Measurements from ENCODE around the gene ZBTB2.

The ZBTB2 gene

GRCh38 chr6:151402228-151402627, 10.9 kb upstream of the ZBTB2 start:
- no peak for DNase-seq (ENCODE audit: low read depth)
- TF ChIP-seq CTCF (conservative IDR thresholded peaks at IDR 0.05; ENCODE audit: low read depth, low read length): no peak

DNA sequence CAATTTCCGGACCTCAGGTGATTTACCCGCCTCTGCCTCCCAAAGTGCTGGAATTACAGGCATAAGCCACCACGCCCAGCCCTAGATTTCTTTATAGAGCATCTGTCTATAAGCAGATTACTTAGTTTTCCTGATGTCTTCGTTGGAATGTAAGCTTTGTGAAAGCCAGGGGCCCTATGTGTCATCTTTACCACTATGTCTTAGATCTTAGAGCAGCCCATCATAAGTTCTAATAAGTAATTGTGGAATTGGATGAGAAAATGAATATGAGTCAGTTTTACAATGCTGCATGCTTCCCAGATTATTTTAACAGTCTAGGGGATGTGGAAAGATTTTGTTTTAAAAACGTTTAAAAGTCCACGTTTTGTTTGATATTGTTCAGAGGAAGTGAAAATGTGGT, 9.1 kb upstream of the ZBTB2 start:
- H3K4me3 ChIP-seq (ENCODE audit: low read length): no peak overlapping the region
- DNase-seq (ENCODE audit: low read depth): no peak
- no peak for TF ChIP-seq CTCF (conservative IDR thresholded peaks at IDR 0.05; ENCODE audit: low read depth, low read length)

More at GRCh38 chr6:151402228-151402627, 10.9 kb upstream of the ZBTB2 start:
- H3K4me3 ChIP-seq (ENCODE audit: low read length): no peak overlapping the region

- H3K4me3 ChIP-seq (ENCODE audit: low read length): no peak overlapping the region
- no peak for DNase-seq (ENCODE audit: low read depth)
- no peak for TF ChIP-seq CTCF (conservative IDR thresholded peaks at IDR 0.05; ENCODE audit: low read depth, low read length)
Measured at GRCh38 chr6:151399679-151400078, 8.3 kb upstream of the ZBTB2 start.

DNA sequence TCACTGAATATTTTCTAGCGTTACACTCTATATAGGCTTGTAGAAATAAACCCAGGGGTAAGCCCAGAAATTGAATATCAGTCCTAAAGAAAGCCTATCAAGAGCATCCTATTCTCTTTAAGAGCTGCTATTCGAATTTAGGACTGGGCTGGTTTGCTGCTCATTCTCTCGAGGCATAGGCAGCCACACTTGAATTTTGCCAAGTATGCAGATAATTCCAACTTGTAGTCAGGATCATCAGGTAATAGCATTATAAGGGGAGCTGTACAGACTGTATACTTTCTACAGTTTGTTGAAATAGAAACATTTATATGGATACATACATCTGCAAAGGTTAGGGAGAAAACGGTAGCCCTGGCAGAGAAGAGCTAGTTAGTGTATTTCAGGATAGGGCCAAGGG, 2.1 kb upstream of the ZBTB2 start:
- DNase-seq (ENCODE audit: low read depth): no peak
- no peak for TF ChIP-seq CTCF (conservative IDR thresholded peaks at IDR 0.05; ENCODE audit: low read depth, low read length)
- no peak overlapping the region for H3K4me3 ChIP-seq (ENCODE audit: low read length)

DNA sequence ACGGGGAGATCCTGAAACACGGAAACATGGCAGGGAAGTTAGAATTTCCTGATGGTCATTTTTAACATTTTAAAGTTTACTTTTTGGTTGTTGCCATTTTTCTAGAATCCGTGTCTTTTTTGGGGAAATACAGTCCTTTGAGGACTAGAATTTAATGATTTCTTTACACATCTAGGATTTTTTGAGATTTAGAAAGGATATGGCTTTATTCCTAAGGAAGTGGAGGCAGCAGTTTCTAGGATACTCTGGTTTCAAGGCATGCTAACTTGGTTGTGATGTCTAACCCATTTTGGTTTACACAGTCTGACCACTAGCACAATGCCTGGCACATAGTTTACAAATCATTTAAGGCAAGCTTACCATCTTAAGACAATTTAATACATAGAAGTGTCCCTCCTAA, 1.1 kb upstream of the ZBTB2 start:
- no peak for DNase-seq (ENCODE audit: low read depth)
- TF ChIP-seq CTCF (conservative IDR thresholded peaks at IDR 0.05; ENCODE audit: low read depth, low read length): no peak
- peak overlapping the region; percentile 60 for H3K4me3 ChIP-seq (ENCODE audit: low read length)

DNA sequence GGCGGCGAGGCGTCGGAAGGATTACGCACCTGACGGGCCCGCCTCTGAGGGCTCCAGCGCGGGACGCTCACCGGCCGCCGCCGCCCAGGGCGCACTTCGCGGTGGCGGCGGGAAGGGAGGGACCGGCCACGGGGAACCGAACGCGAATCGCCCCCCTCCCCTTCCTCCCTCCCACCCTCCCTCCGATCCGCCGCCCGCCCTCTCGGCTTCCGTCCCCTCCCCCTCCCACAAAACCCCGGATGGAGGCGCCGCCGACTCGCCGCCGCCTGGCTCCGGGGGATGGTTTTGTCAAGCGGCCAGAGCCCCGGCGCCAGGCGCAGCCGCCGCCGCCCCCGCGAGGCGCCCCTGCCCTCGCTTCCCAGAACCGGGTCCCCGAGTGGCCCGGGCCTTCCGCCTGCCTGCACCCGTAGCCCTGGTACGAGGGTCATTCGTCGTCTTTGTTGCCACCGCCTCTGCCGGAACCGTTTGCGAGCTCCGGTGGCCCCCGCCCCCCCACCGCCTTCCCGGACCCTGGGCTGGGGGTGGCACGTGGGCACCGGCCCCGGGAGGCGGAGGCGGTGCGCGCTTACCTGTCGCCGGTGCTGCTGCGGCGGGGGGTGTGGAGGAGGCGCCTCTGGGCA, 398 bp downstream of the ZBTB2 start:
- no peak for TF ChIP-seq CTCF (conservative IDR thresholded peaks at IDR 0.05; ENCODE audit: low read depth, low read length)
- DNase-seq (ENCODE audit: low read depth): peak; percentile 16
- H3K4me3 ChIP-seq (ENCODE audit: low read length): peak overlapping the region; percentile 60

- no peak for TF ChIP-seq CTCF (conservative IDR thresholded peaks at IDR 0.05; ENCODE audit: low read depth, low read length)
- H3K4me3 ChIP-seq (ENCODE audit: low read length): peak overlapping the region; percentile 60
- peak; percentile 94 for DNase-seq (ENCODE audit: low read depth)
Measured at GRCh38 chr6:151390276-151390850, 996 bp downstream of the ZBTB2 start.

Data from retinal pigment epithelial cell (primary cell).